HG03342 (cell line): ENCODE data around the gene WDR77.

Source experiments
- ATAC-seq: cut with Tn5 transposase; IDR thresholded peaks from one replicate; pipeline ENCODE4 v1.9.1; 2021; ENCODE audit warnings: mild to moderate bottlenecking, moderate library complexity; ENCODE audit not compliant: unreplicated experiment

WDR77 gene

DNA sequence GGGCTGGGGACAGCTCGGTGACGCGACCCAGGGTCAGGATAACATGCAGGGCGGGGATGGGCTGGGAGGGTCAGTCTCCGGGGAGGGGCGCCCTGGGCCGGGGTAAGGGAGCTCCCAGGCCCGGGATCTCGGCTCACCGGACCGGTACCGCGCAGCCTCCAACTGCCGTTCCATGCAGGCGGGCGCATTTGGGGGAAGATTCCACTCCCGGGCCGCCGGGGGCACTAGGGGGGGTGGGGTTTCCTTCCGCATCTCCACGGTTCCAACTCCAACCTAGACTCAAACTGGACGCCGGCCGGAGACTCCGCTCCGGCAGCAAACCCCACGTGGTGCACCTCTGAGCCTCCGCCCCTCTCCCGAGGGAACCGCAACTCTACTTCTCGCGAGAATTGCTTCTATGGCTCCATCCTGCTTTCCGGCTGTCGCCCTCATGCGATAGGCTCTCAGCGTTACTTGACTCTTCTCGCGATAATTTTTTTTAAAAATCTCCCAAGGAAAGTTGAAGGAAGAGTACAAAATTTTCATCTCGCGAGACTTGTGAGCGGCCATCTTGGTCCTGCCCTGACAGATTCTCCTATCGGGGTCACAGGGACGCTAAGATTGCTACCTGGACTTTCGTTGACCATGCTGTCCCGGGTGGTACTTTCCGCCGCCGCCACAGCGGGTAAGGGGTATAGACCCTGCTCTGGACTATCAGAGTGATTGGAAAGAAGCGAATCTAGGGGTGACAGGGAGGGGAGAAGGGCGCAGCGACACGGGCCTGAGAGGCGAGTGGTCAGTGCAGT lies at the start of gene WDR77, which contains the start of gene ATP5PB:
TSS of gene WDR77 (minus strand) at position 339 of the 785 bp plus-strand sequence. CDS start at position 252, 87 bp downstream.
TSS of gene ATP5PB (plus strand) at position 547 of the 785 bp plus-strand sequence. CDS start at position 625, 78 bp downstream.
- ATAC-seq, result peak; percentile 90

GRCh38 chr1:111497592-111497991 lies 48.5 kb upstream of the WDR77 start:
- no peak for ATAC-seq

DNA sequence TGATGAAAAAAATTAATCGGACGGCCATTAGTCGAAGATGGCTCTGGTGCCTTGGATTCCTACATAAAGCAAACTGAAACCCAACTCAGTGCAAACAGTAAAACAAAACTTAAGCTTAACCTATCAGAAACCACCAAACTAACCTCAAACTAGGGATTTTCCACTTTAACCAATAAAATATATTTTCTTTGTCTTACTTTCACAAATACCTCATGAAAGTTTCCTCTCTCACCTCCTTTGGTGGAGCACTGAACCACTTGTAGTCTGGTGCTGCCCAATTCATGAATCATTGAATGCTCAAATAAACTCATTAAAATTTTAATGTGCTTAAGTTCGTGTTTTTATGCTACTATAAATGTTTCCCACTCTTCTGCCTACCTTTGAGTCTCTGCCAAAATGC lies 47.3 kb upstream of the WDR77 start:
- no peak for ATAC-seq

GRCh38 chr1:111491070-111491469 lies 42.0 kb upstream of the WDR77 start:
- ATAC-seq, result no peak

- ATAC-seq, result no peak
These were observed 41.2 kb upstream of the WDR77 start for GRCh38 chr1:111490220-111490619.

GRCh38 chr1:111489604-111490003 lies 40.5 kb upstream of the WDR77 start:
- no peak for ATAC-seq

- ATAC-seq, result no peak
These were observed 39.6 kb upstream of the WDR77 start for GRCh38 chr1:111488669-111489068.

- ATAC-seq, result no peak
These were observed 38.1 kb upstream of the WDR77 start for GRCh38 chr1:111487133-111487532.

DNA sequence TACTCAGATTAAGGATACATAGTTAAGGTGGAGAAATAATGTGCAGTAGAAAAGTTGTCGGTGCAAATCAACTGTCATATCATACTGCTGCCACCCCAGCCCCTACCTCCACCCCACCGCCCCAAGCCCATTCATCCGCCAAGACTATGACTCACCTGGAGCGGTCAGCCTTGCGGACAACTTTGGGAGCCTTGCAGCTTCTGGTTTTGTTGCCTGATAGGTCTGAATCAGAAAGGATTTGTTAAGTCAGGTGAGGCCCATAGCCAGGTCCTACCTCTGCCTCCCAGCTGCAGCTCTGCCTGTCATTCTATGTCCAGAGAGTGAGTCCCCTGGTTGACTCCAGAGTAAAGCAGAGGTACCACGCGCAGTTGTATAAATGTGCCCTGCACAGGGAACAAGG lies 37.4 kb upstream of the WDR77 start:
- ATAC-seq, result no peak

- no peak for ATAC-seq
These were observed 35.5 kb upstream of the WDR77 start for GRCh38 chr1:111484391-111485026.

- ATAC-seq, result no peak
These were observed 34.8 kb upstream of the WDR77 start for GRCh38 chr1:111483876-111484275.

DNA sequence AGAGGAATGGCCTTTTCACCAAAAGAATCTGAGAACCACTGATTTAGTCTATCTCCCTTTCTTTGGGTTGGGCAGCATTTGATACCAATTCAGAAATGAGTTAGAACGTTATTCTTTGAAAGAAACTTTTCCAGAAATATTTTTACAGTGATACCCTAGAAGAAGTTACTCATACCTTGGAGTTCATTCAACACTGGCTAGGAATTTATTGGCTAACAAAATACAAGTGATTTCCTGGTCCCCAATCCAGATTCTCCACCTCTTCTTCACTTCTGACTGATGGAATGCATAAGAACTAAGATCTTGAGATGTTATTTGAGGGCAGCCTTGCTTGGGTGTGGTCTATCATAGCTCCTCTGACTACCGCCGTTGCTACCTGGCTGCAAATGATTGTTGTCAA lies 34.1 kb upstream of the WDR77 start:
- ATAC-seq, result no peak

DNA sequence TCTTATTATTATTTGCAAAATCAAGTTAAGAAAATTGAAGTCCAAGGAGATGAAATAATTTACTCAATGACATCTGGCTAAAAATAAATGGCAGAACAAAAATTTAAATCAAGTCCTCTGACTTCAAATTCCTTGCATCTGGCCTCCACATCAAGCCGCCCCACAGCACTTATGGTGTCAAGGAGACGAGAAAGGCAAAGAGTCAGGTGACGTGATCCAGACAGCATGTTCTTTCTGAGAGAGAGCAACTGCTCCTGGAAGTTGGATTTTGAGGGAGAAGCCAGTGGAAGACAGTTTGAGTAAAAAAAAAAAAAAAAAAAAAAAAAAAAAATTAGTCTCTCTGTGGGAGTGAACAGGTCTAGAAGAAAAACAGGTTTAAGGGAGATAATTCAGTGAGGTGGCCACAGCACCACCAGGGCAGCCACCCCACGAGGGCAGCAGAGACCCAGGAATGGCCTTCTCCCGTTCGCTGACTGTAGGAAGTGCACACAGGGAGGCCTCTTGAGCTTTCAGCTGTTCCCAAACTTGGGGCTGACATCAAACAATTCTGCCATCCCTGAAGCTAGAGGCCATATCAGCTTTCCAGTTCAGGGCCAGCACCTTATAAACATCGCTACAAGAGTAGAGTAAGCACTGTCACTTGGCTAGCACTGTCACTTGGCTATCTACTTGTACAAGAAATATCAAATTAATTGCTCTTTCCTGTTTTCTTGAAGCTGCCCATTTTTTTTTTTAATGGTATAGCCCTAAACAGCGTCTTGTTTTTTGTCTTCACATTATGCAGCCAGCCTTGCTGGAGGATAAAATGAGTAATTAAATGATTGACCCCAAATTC lies 32.5 kb upstream of the WDR77 start:
- peak; percentile 47 for ATAC-seq

DNA sequence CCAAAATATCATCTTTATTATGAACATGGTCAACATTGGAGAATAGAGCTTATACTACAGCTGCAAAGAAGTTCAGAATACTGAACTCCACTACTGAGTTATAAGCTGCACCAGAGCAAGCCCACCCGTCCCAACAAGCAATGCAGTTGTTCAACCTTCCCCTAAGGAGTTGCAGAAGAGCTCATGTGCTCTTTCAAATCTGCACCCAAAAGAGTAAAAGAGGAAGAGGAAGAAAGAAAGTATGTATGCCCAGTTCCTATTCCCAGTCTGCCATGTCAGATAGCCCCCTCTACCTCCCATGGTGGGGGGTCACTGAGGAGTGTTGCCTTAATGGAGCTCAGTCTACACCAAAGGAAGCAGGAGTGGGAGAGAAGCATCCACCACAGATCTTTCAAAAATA lies 31.6 kb upstream of the WDR77 start:
- no peak for ATAC-seq

GRCh38 chr1:111476761-111477309 lies 27.8 kb upstream of the WDR77 start:
- ATAC-seq, result peak; percentile 57

DNA sequence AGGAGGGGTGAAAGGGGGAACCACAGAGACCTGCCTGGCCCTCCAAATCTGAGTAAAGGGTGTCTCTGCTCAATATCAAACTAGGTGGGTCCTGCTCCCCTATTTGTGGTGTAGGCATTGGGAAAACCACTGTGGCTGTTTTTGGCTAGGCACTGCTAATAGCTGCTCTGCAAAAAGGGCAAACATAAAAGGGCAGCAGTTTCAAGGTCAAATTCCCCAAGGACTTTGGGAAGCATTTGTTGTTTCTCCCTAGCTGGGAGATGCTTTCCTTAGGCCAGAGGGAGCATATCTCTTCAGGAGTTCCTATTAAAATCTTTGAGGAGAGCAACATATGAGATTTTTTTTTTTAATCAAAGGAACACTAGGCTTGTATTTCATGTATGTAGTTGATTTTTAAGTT lies 27.2 kb upstream of the WDR77 start:
- ATAC-seq, result no peak

DNA sequence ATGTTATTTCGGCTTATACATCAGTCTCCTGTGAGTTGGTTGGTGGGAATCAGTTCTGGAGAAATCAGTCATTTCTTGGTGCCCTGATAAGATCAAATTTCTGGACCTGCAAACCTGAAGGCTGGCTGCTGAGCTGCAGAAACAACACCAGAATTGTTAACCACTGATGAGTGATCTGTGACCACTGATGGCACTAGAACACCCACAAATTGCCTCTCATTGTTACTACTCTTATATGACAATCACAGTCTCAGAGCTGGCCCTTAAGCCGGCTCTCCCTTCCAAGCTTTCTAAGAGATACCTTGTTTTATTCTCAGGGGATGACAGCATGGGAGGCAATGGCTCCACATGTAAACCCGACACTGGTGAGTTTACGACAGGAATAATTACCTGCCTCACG lies 26.6 kb upstream of the WDR77 start:
- ATAC-seq, result no peak

DNA sequence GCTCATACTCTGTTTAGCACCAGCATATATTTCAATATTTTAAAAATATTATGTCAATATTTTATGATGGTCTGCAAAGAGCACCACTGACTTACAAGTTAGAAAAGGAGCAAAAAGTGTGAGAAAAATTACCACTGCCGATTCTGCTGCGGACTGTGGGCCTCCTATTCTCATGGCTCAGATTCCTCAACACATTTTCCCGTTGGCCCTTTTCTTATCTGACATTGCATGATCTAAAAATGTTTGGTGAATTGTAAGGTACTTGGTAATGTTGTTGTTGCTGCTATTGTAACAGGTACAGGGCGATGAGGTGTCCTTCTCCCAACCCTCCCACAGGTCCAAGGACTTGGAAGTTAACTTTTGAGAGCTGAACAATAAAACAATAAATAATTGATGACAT lies 25.5 kb upstream of the WDR77 start:
- no peak for ATAC-seq

DNA sequence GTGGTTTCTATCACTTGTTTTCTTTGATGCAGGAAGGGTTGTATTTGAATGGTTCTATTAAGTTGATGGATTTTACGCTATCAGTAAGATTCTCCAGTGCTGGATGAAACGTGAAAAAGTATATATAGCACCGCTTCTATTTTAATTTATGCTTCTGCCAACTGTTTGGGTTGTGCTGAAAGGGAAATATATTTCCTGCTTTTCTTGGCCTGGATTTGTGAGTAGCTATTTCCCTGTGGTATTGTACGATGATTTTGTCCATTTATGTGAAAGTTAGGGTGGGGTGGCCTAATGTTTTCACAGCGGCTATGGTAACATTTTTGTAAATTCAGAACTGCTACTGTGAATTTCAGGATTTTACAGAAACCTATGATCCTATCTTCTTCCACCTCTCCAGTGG lies 25.1 kb upstream of the WDR77 start:
- ATAC-seq, result no peak

DNA sequence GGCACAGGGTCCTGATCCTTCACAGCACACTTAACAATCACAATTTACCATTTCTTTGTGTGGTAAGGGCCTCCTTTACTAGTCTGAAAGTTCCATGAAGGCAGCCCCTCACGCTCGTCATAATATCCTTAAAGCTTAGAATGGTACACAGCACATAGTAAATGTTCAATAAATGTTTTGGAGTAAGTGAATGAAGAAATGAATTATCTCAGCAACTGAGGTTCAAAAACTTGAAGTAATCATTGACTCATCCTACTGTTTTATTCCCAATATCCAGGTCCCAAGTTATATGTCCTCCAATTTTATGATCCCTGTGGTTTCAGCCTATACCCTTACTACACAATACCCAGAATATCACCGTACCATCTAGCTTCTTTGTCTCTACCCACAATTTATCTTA lies 22.5 kb upstream of the WDR77 start:
- ATAC-seq, result no peak

- ATAC-seq, result no peak
These were observed 22.0 kb upstream of the WDR77 start for GRCh38 chr1:111471012-111471411.
